Measurements from ENCODE around the gene SNRNP70. TPM values are rescaled to one million over a fixed set of nuclear protein-coding genes. Genes with fewer than 3 reads are reported as not detected.
"Not testable (repeated sequence)": the region's sequence is repeated elsewhere in the genome, so short reads cannot be mapped to it uniquely, and the experiment has no call there.

The SNRNP70 gene
- polyA plus RNA-seq, 3 donors: 27.4 to 360 (median 40.4) TPM

GRCh38 chr19:49125025-49125731, 39.9 kb downstream of the SNRNP70 start:
- Histone ChIP-seq H2AFZ (ENCODE audit: insufficient read depth, low read depth, low read length, poor library complexity, severe bottlenecking) (no peak overlapping the region), H3K9ac (ENCODE audit: insufficient read depth, low read length, poor library complexity, severe bottlenecking) (no peak overlapping the region), H3K4me1 (ENCODE audit: control insufficient read depth in 1 of 2, insufficient read depth in 2 of 2, low read length in 2 of 2) (peaks cover 5 to 15% of the 10 kb centered on the region in 2 donors), H3K27ac (ENCODE audit: low read depth in 1 of 2, low read length in 2 of 2) (no peak overlapping the region), H3K4me2 (replicated peaks; ENCODE audit: extremely low read depth, low read length, poor library complexity, severe bottlenecking) (no peak overlapping the region), H4K20me1 (ENCODE audit: insufficient read depth, low read length) (no peaks in the 10 kb centered on the region), H3K36me3 (replicated peaks in 1 of 2; ENCODE audit: control insufficient read depth in 1 of 2, insufficient read depth in 2 of 2, low read length in 2 of 2) (no peaks in the 10 kb centered on the region), H3K79me2 (ENCODE audit: insufficient read depth, low read length) (no peaks in the 10 kb centered on the region), H3K9me3 (replicated peaks in 1 of 2; ENCODE audit: control insufficient read depth in 1 of 2, insufficient read depth in 1 of 2, low read length in 2 of 2) (peaks cover 0 to 5% of the 10 kb centered on the region in 2 donors), H3K4me3 (replicated peaks in 1 of 3; ENCODE audit: low read depth in 2 of 3, low read length in 3 of 3) (no peak overlapping the region), H3K27me3 (ENCODE audit: control insufficient read depth in 2 of 2, insufficient read depth in 2 of 2, low read length in 2 of 2) (peaks cover 9 to 19% of the 10 kb centered on the region in 2 donors)
- no peak for DNase-seq
- 78% methylated on average over 6 of the region's 23 CpGs for WGBS (ENCODE audit: insufficient coverage)
- intact Hi-C loops (cut with micrococcal nuclease): no loop called here
- peaks cover 14 to 30% (median 16%) of the 10 kb centered on the region in 7 donors for H3K9me3 Mint-ChIP-seq
- H3K27ac Mint-ChIP-seq: peak overlapping the region in 1 of 7 donors; percentile 54
- peaks cover 37 to 54% (median 50%) of the 10 kb centered on the region in 3 donors for H3K27me3 Mint-ChIP-seq (ENCODE audit: low read depth in 3 of 3)
- H3K4me3 Mint-ChIP-seq: no peak overlapping the region
- H3K4me1 Mint-ChIP-seq: peaks cover 18% of the 10 kb centered on the region
- peaks cover 2% of the 10 kb centered on the region in 2 donors for H3K36me3 Mint-ChIP-seq
- no peak for TF ChIP-seq CTCF (IDR thresholded peaks at IDR 0.05)

DNA sequence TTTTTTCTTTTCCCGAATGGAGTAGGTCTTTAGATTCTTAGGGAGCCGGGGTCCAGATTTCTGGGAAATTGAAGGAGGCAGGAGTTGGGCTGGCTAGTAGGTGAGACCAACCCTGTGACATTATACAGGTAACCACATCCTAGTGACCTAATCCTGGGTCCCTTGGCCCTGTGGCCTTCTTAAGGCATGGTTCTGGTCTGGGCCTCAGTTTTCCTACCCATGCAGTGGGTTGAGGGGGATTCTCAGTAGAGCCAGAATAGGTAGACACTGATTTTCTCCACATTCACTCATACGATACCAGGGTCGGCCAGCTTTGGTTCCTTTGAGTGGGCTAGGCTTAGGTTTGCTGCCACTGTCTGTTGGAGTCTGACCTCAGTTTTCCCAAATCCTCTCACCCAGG, 41.3 kb downstream of the SNRNP70 start:
- H3K9me3 Mint-ChIP-seq: peaks cover 10 to 31% (median 16%) of the 10 kb centered on the region in 7 donors
- Histone ChIP-seq H3K9ac (ENCODE audit: insufficient read depth, low read length, poor library complexity, severe bottlenecking) (no peak overlapping the region), H3K27ac (ENCODE audit: low read depth in 1 of 2, low read length in 2 of 2) (no peak overlapping the region), H3K9me3 (replicated peaks in 1 of 2; ENCODE audit: control insufficient read depth in 1 of 2, insufficient read depth in 1 of 2, low read length in 2 of 2) (peaks cover 0 to 10% of the 10 kb centered on the region in 2 donors), H3K4me2 (replicated peaks; ENCODE audit: extremely low read depth, low read length, poor library complexity, severe bottlenecking) (no peak overlapping the region), H2AFZ (ENCODE audit: insufficient read depth, low read depth, low read length, poor library complexity, severe bottlenecking) (no peak overlapping the region), H3K79me2 (ENCODE audit: insufficient read depth, low read length) (no peaks in the 10 kb centered on the region), H4K20me1 (ENCODE audit: insufficient read depth, low read length) (no peaks in the 10 kb centered on the region), H3K4me3 (replicated peaks in 1 of 3; ENCODE audit: low read depth in 2 of 3, low read length in 3 of 3) (no peak overlapping the region), H3K4me1 (ENCODE audit: control insufficient read depth in 1 of 2, insufficient read depth in 2 of 2, low read length in 2 of 2) (peaks cover 5 to 14% of the 10 kb centered on the region in 2 donors), H3K27me3 (ENCODE audit: control insufficient read depth in 2 of 2, insufficient read depth in 2 of 2, low read length in 2 of 2) (peaks cover 0 to 5% of the 10 kb centered on the region in 2 donors), H3K36me3 (replicated peaks in 1 of 2; ENCODE audit: control insufficient read depth in 1 of 2, insufficient read depth in 2 of 2, low read length in 2 of 2) (no peaks in the 10 kb centered on the region)
- peak overlapping the region in 1 of 2 donors; percentile 7 for H3K4me3 Mint-ChIP-seq
- TF ChIP-seq CTCF (IDR thresholded peaks at IDR 0.05): no peak
- intact Hi-C loops (cut with micrococcal nuclease): no loop called here
- H3K27me3 Mint-ChIP-seq (ENCODE audit: low read depth in 3 of 3): peaks cover 24 to 40% (median 40%) of the 10 kb centered on the region in 3 donors
- no peak for DNase-seq
- H3K4me1 Mint-ChIP-seq: peaks cover 13% of the 10 kb centered on the region
- H3K36me3 Mint-ChIP-seq: no peaks in the 10 kb centered on the region
- no peak overlapping the region for H3K27ac Mint-ChIP-seq
- WGBS (ENCODE audit: insufficient coverage): 100% methylated on average over 1 of the region's 4 CpGs

GRCh38 chr19:49127225-49127624, 42.0 kb downstream of the SNRNP70 start:
- H3K4me3 ChIP-seq (replicated peaks in 1 of 3; ENCODE audit: low read depth in 2 of 3, low read length in 3 of 3); H3K9ac ChIP-seq (ENCODE audit: insufficient read depth, low read length, poor library complexity, severe bottlenecking); DNase-seq; H3K36me3 Mint-ChIP-seq; H3K27ac Mint-ChIP-seq; H3K79me2 ChIP-seq (ENCODE audit: insufficient read depth, low read length); intact Hi-C loops (cut with micrococcal nuclease); H3K4me3 Mint-ChIP-seq; H3K36me3 ChIP-seq (replicated peaks in 1 of 2; ENCODE audit: control insufficient read depth in 1 of 2, insufficient read depth in 2 of 2, low read length in 2 of 2); H3K27me3 ChIP-seq (ENCODE audit: control insufficient read depth in 2 of 2, insufficient read depth in 2 of 2, low read length in 2 of 2); H4K20me1 ChIP-seq (ENCODE audit: insufficient read depth, low read length); H2AFZ ChIP-seq (ENCODE audit: insufficient read depth, low read depth, low read length, poor library complexity, severe bottlenecking); H3K27ac ChIP-seq (ENCODE audit: low read depth in 1 of 2, low read length in 2 of 2); H3K4me2 ChIP-seq (replicated peaks; ENCODE audit: extremely low read depth, low read length, poor library complexity, severe bottlenecking): not testable (repeated sequence)
- H3K4me1 Mint-ChIP-seq: peaks cover 13% of the 10 kb centered on the region
- peaks cover 19 to 35% (median 34%) of the 10 kb centered on the region in 3 donors for H3K27me3 Mint-ChIP-seq (ENCODE audit: low read depth in 3 of 3)
- Histone ChIP-seq H3K4me1 (ENCODE audit: control insufficient read depth in 1 of 2, insufficient read depth in 2 of 2, low read length in 2 of 2) (peaks cover 5 to 14% of the 10 kb centered on the region in 2 donors), H3K9me3 (replicated peaks in 1 of 2; ENCODE audit: control insufficient read depth in 1 of 2, insufficient read depth in 1 of 2, low read length in 2 of 2) (peaks cover 0 to 10% of the 10 kb centered on the region in 2 donors)
- H3K9me3 Mint-ChIP-seq: peaks cover 10 to 31% (median 16%) of the 10 kb centered on the region in 7 donors
- 95% methylated on average over 4 of the region's 12 CpGs for WGBS (ENCODE audit: insufficient coverage)

Measured in CD14-positive monocyte (primary cell).